Astrocyte (in vitro differentiated cells and primary cell): ENCODE results near the gene WNT11. TPM values are rescaled to one million over a fixed set of nuclear protein-coding genes. Genes with fewer than 3 reads are reported as not detected.

Experiments
- DNase-seq: peaks from one replicate; pipeline ENCODE4 v3.0.0-alpha.2; 2010; ENCODE audit warnings: low read depth
- FAIRE-seq: peaks from 2 replicates; lab custom pipeline; 2011; peaks lifted over from hg19 to GRCh38; lab: Jason Lieb, UNC
- H2AFZ ChIP-seq: 2 replicates; pipeline ENCODE4 v1.6.0; 2012; ENCODE audit warnings: low read depth, low read length, inconsistent platforms
- H3K27ac ChIP-seq: 2 replicates; pipeline ENCODE4 v1.5.1; 2011; ENCODE audit warnings: low read depth, low read length, inconsistent platforms
- H3K27me3 ChIP-seq: 2 replicates; pipeline ENCODE4 v1.6.0; 2011; ENCODE audit warnings: low read length, inconsistent platforms; ENCODE audit not compliant: insufficient read depth
- H3K36me3 ChIP-seq: 2 replicates; pipeline ENCODE4 v1.5.1; 2011; ENCODE audit warnings: low read length, inconsistent platforms; ENCODE audit not compliant: insufficient read depth
- H3K4me1 ChIP-seq: 2 replicates; pipeline ENCODE4 v1.5.1; 2011; ENCODE audit warnings: low read length, inconsistent platforms; ENCODE audit not compliant: insufficient read depth
- H3K4me2 ChIP-seq: 2 replicates; pipeline ENCODE4 v1.6.0; 2012; ENCODE audit warnings: low read length, inconsistent platforms
- H3K4me3 ChIP-seq: 2 replicates; pipeline ENCODE4 v1.5.1; 2011; ENCODE audit warnings: low read depth, mild to moderate bottlenecking, low read length, inconsistent platforms; ENCODE audit not compliant: insufficient read depth
- H3K79me2 ChIP-seq: 2 replicates; pipeline ENCODE4 v1.6.0; 2012; ENCODE audit warnings: mild to moderate bottlenecking, low read length, inconsistent platforms; ENCODE audit not compliant: insufficient read depth
- H3K9ac ChIP-seq: 2 replicates; pipeline ENCODE4 v1.6.0; 2012; ENCODE audit warnings: mild to moderate bottlenecking, low read length, inconsistent platforms
- H3K9me3 ChIP-seq: 2 replicates; pipeline ENCODE4 v1.5.1; 2012; ENCODE audit warnings: low read depth, mild to moderate bottlenecking, low read length, inconsistent platforms; ENCODE audit not compliant: insufficient read depth
- H4K20me1 ChIP-seq: 2 replicates; pipeline ENCODE4 v1.6.0; 2012; ENCODE audit warnings: low read length, inconsistent platforms; ENCODE audit not compliant: insufficient read depth
- H3K27ac Mint-ChIP-seq: one replicate; pipeline ENCODE4 v1.8.0; 2021; ENCODE audit warnings: mild to moderate bottlenecking, mixed read lengths; ENCODE audit not compliant: unreplicated experiment
- H3K27me3 Mint-ChIP-seq: one replicate; pipeline ENCODE4 v1.8.0; 2021; ENCODE audit warnings: low read depth, mixed read lengths; ENCODE audit not compliant: unreplicated experiment
- H3K36me3 Mint-ChIP-seq: one replicate; pipeline ENCODE4 v1.8.0; 2021; ENCODE audit warnings: low read depth, mixed read lengths; ENCODE audit not compliant: unreplicated experiment
- H3K4me1 Mint-ChIP-seq: one replicate; pipeline ENCODE4 v1.8.0; 2021; ENCODE audit warnings: low read depth, mixed read lengths; ENCODE audit not compliant: unreplicated experiment
- H3K4me3 Mint-ChIP-seq: one replicate; pipeline ENCODE4 v1.8.0; 2021; ENCODE audit warnings: mild to moderate bottlenecking, moderate library complexity, mixed read lengths; ENCODE audit not compliant: unreplicated experiment
- H3K9me3 Mint-ChIP-seq: one replicate; pipeline ENCODE4 v1.8.0; 2021; ENCODE audit warnings: mild to moderate bottlenecking, mixed read lengths; ENCODE audit not compliant: unreplicated experiment
- EZH2 ChIP-seq: IDR thresholded peaks from 2 replicates; pipeline ENCODE4 v1.6.1; 2012; ENCODE audit warnings: mild to moderate bottlenecking, low read length, inconsistent platforms; ENCODE audit not compliant: insufficient read depth
- total RNA-seq: library from RNA; stranded (reverse); gene quantifications from 2 replicates; pipeline ENCODE4 v1.2.1, GENCODE V29; 2021
- TF ChIP-seq, protein P1 (sequence below): IDR thresholded peaks from 2 replicates; pipeline ENCODE4 v1.5.1; 2011; ENCODE audit warnings: low read depth, mild to moderate bottlenecking, inconsistent platforms, low read length, moderate library complexity; ENCODE audit not compliant: insufficient read depth

Gene WNT11
- total RNA-seq, 1 donor from 2014 or later = 1.3 TPM

DNA sequence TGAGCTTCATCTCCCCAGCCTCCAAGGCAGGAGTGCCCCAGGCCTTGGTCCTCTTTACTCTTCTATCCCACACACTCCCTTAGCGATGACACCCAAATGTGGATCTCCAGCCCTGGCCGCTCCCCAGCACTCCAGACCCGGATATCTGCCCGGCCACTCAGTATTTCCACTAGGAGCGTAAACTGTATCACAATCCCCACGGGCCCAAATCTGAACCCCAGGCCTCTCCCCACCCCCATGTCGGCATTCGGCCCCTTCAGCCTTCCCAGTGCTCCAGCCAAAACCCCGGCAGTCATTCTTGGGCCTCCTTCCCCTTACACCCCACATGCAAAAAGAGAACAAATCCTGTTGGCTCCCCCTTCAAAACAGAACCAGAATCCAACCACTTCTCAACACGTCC lies 20.8 kb downstream of the WNT11 start:
- Histone ChIP-seq H3K36me3 (no peaks in the 10 kb centered on the region), H3K4me2 (no peak overlapping the region), H3K4me3 (no peak overlapping the region), H3K4me1 (peaks cover 3% of the 10 kb centered on the region), H3K79me2 (no peaks in the 10 kb centered on the region), H3K9me3 (no peaks in the 10 kb centered on the region), H3K27me3 (no peaks in the 10 kb centered on the region), H3K9ac (no peak overlapping the region), H2AFZ (no peak overlapping the region), H3K27ac (no peak overlapping the region), H4K20me1 (no peaks in the 10 kb centered on the region)
- no peak overlapping the region for H3K4me3 Mint-ChIP-seq
- no peak for DNase-seq
- no peak for FAIRE-seq
- peaks cover 30% of the 10 kb centered on the region for H3K27me3 Mint-ChIP-seq
- H3K27ac Mint-ChIP-seq = no peak overlapping the region
- no peak for TF ChIP-seq EZH2
- TF ChIP-seq, protein P1, sequence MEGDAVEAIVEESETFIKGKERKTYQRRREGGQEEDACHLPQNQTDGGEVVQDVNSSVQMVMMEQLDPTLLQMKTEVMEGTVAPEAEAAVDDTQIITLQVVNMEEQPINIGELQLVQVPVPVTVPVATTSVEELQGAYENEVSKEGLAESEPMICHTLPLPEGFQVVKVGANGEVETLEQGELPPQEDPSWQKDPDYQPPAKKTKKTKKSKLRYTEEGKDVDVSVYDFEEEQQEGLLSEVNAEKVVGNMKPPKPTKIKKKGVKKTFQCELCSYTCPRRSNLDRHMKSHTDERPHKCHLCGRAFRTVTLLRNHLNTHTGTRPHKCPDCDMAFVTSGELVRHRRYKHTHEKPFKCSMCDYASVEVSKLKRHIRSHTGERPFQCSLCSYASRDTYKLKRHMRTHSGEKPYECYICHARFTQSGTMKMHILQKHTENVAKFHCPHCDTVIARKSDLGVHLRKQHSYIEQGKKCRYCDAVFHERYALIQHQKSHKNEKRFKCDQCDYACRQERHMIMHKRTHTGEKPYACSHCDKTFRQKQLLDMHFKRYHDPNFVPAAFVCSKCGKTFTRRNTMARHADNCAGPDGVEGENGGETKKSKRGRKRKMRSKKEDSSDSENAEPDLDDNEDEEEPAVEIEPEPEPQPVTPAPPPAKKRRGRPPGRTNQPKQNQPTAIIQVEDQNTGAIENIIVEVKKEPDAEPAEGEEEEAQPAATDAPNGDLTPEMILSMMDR = no peak
- no peaks in the 10 kb centered on the region for H3K9me3 Mint-ChIP-seq
- peaks cover 7% of the 10 kb centered on the region for H3K36me3 Mint-ChIP-seq
- H3K4me1 Mint-ChIP-seq = peaks cover 8% of the 10 kb centered on the region

- no peaks in the 10 kb centered on the region for H3K27me3 ChIP-seq
- DNase-seq (no peak), FAIRE-seq (no peak)
- no peaks in the 10 kb centered on the region for H3K9me3 ChIP-seq
- H4K20me1 ChIP-seq = no peaks in the 10 kb centered on the region
- H3K27ac Mint-ChIP-seq = no peak overlapping the region
- no peaks in the 10 kb centered on the region for H3K79me2 ChIP-seq
- TF ChIP-seq EZH2 = no peak
- TF ChIP-seq, protein P1 = no peak
- H3K4me1 ChIP-seq = no peaks in the 10 kb centered on the region
- no peak overlapping the region for H3K4me3 Mint-ChIP-seq
- no peaks in the 10 kb centered on the region for H3K9me3 Mint-ChIP-seq
- H2AFZ ChIP-seq = no peak overlapping the region
- peaks cover 8% of the 10 kb centered on the region for H3K4me1 Mint-ChIP-seq
- H3K4me3 ChIP-seq = no peak overlapping the region
- peaks cover 28% of the 10 kb centered on the region for H3K27me3 Mint-ChIP-seq
- peaks cover 7% of the 10 kb centered on the region for H3K36me3 Mint-ChIP-seq
- no peaks in the 10 kb centered on the region for H3K36me3 ChIP-seq
- no peak overlapping the region for H3K27ac ChIP-seq
- H3K4me2 ChIP-seq = no peak overlapping the region
- no peak overlapping the region for H3K9ac ChIP-seq
Measured at GRCh38 chr11:76184551-76184993, 21.7 kb downstream of the WNT11 start.

DNA sequence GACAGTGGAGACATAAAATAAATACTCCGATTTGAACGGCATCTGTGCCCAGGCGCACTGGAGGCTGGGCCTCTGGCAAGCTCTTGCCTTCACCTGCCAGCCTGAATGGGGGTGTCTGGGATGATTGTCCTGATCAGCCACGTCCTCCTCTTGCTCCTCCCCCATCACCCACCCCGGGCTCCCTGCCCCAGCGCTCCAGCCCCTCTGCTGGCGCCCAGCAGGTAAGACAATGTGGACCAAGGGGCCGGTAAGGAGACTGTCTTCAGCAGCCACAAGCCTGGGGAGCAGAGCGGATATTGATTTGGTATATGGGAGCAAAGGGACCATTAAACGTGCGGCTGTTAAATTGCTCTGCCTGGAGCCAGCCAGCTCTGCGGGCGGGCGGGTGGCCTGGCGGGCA lies 24.9 kb downstream of the WNT11 start:
- no peaks in the 10 kb centered on the region for H4K20me1 ChIP-seq
- H3K9ac ChIP-seq = no peak overlapping the region
- H3K4me2 ChIP-seq = no peak overlapping the region
- H3K4me1 ChIP-seq = no peaks in the 10 kb centered on the region
- no peaks in the 10 kb centered on the region for H3K36me3 ChIP-seq
- no peaks in the 10 kb centered on the region for H3K79me2 ChIP-seq
- no peaks in the 10 kb centered on the region for H3K9me3 ChIP-seq
- Mint-ChIP-seq H3K36me3 (peaks cover 3% of the 10 kb centered on the region), H3K27me3 (peaks cover 31% of the 10 kb centered on the region), H3K27ac (no peak overlapping the region), H3K9me3 (no peaks in the 10 kb centered on the region), H3K4me3 (no peak overlapping the region), H3K4me1 (peaks cover 8% of the 10 kb centered on the region)
- H3K27ac ChIP-seq = no peak overlapping the region
- TF ChIP-seq EZH2 = no peak
- TF ChIP-seq, protein P1 = no peak
- H2AFZ ChIP-seq = no peak overlapping the region
- no peaks in the 10 kb centered on the region for H3K27me3 ChIP-seq
- H3K4me3 ChIP-seq = no peak overlapping the region
- FAIRE-seq (no peak), DNase-seq (no peak)
